HG03521 (cell line): ENCODE measurements around the gene TP73.

Experiments used
- ATAC-seq: cut with Tn5 transposase; IDR thresholded peaks from one replicate; pipeline ENCODE4 v1.9.1; 2021; ENCODE audit warnings: mild to moderate bottlenecking, moderate library complexity; ENCODE audit not compliant: unreplicated experiment

Gene TP73

DNA sequence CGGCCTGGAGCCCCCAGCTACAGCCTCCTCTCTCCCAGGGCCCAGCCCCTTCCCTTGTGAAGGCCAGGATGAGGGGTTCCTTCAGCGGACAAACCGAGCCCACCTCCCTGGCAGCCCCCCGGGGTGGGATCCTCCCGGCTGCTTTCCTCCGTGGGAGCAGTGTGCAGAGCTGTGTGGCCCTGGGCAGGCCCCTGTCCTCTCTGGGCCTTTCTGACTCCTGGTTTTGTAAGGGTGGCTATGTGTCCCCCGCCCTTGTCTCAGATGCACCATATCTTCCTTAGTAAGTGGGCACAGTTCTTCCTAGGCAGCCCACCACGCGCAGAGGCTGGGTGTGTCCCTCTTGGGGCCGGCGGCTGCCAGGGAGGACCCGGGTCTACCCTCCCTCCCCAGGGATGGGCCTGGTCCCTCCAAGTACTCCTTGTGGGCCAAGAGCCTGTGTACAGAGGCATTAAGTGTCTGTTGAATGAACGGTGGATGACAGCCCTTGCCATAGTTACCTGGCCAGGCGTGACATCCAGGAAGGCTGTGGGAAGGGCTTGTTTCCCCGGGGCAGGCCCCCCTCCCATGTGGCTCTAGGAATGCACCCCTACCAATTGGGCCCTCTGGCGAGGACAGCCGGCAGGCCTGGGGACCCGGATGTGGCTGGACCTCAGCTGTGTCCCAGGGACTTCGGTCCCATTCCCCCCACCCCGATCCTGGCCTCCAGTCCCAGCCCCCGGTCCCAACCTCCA, 124.1 kb downstream of the TP73 start:
- ATAC-seq: no peak

GRCh38 chr1:3777078-3777547, 124.8 kb downstream of the TP73 start:
- no peak for ATAC-seq

- ATAC-seq: no peak
These were observed 125.6 kb downstream of the TP73 start for GRCh38 chr1:3777647-3778589.

DNA sequence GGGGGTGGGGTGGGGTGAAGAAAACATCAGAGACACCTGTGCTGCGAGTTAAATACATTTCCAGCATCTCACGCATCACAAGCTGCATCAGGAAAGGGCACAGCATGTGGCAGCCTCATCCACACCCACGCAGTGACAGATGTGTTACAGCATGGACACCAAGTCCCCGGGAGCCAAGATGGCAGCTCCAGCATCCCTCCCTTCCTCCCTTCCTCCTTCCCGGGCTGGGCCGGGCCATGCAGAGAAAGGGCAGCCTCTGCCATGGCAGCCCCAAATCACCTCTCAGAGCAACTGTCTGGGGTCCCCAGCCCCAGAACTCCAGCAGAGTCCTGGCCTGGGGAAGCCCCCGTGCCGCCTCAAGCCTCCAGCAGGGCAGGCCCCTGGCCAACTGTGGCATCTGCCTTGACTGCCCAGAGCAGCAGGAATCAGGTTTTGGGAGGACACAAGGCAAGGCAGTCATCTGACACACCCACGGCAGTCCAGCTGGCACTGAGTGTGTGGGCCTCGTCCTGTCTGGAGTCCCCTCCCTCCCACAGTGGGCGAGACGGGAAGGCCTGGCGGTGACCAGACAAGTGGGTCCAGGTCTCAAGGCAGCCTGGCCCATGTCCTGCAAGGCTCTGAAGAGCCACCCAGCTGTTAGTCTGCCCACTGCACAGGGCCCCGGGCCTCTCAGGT, 126.4 kb downstream of the TP73 start:
- ATAC-seq: no peak

DNA sequence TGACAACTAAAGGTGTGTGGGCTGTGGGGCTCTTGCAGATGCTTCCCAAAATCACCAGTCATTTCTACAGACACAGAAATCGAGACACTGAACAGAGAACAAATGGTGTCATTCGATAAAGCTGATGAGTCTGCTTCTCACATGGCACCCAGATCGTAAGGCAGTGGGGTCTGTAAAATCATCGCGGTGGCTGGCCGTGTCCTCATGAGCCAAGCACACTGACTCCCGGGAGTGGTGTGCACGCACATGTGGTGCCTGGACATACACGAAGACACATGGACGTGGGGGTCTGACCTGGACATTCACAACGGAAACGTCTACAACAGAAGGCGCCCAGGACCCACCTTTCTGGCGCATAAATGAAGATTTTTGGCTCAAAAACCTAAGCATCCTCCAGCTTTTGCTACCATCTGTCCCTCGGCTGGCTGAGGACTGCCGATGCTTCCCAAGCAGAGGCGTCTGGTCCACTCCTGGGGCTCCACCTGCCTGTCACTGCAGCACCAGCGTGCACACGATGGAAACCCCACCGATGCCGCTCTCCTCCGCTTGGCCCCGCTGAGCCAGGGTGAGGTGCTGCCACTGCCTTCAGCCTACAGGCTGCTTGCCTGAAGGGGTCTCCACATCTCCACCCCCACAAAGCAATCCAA, 127.1 kb downstream of the TP73 start:
- ATAC-seq: no peak

DNA sequence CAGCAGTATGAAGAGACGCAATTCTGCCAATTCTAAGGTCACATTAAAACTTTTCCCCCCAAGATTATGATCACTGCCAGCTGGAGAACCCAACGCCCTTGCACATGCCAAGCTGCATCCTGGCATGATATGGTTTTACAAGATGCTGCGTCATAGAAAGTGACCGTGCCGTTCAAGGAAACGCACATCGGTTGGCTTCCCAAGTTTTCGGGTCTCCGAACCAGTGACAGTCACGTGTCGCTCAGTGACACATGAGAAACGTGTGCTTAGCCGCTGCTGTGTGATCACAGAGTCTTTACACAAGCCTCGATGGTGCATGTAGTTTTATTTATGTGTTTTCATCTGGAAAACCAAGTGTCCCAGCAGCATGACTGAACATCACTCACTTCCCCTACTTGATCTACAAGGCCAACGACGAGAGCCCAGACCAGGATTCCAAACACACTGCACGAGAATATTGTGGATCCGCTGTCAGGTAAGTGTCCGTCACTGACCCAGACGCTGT, 127.6 kb downstream of the TP73 start:
- ATAC-seq: no peak

GRCh38 chr1:3780901-3781300, 128.6 kb downstream of the TP73 start:
- no peak for ATAC-seq

DNA sequence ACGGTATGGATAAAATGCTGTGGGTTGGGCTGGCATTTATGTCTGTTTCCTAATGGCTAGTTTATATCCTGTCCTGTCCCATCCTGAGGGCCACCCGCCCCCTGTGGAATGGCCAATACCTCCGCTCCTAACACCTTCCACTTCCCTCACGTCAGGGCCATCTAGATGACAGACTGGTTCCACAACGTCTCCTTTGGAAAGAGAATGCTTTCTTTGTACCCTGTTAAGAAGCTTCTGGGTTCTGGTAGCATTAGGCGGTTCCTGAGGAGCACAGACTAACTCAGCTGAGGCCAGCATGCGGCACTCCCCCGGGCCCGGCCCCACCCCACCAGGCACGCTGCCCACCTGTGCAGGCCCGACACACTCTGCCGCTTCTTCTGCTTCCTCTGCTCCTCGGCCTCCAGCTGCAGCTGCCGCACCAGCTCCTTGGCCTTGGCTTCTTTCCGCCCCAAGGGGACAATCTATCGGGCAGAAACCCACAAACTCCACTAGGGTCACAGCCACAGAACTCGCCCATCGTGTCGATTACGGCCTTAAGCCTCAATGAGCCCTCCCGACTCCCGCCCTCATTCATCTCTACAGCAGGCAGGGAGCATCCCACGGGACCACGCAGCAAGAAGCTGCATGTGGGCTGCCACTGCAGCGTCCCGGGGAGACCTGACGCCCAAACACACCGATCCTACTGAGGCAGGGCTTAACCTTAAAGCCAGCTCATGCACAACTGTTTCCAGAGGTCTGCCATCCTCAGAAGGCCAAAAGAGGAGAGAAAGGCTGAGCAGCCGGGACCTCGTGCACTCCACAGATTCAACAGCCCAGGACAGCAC, 131.5 kb downstream of the TP73 start:
- no peak for ATAC-seq

- no peak for ATAC-seq
These were observed 132.7 kb downstream of the TP73 start for GRCh38 chr1:3785045-3785444.

DNA sequence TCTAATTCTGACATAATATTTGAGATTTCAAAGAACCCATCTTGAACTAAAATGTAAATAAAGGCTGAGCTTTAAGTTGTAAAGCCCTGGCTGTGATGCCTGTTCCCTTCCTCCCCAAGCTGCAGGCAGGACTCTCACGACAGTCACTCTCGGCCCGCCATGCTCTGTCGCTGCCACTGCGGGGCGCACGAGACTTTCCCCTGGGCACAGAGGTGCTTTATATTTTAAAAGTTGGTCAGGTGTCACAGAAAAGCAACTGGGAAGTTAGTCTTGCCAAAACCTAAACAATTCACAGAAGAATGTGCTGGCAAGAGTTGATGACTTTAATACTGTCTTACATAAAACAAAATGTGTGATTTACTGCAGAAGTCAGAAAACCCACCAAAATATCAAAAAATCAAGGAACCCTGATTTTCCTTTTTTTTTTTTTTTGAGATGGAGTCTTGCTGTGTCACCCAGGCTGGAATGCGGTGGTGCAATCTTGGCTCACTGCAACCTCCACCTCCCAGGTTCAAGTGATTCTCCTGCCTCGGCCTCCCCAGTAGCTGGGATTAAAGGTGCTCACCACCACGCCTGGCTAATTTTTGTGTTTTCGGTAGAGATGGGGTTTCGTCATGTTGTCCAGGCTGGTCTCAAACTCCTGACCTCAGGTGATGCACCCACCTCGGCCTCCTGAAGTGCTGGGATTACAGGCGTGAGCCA, 133.3 kb downstream of the TP73 start:
- ATAC-seq: no peak
